Kidney capillary endothelial cell (primary cell): ENCODE measurements around the gene PEX14.

Experiments
- DNase-seq: peaks from one replicate; pipeline ENCODE4 v3.0.0-alpha.2; 2018; ENCODE audit warnings: low spot score

Gene PEX14

GRCh38 chr1:10546896-10547295 is 72.1 kb downstream of the PEX14 start:
- no peak for DNase-seq

GRCh38 chr1:10549904-10550664 is 75.3 kb downstream of the PEX14 start:
- no peak for DNase-seq

DNA sequence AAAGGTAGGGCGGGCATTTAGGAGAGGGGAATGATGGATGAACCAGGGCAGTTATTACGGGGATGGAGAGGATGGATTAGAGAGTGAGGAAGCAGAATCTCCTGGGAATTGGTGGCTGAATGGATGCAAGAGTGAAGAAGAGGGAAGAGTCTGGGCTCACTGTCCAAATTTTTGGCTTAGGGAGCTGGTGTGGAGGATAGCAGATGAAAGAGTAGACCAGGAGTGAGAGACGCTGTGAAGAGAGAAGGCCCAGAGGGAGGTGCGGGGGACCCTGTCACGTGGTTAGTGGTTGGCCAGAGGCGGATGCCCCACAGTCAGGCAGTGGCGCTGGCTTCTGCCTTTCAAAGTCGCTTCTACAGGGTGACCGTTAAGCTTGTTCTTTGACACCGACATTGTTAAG is 78.4 kb downstream of the PEX14 start:
- DNase-seq = no peak

- DNase-seq = no peak
Observed at GRCh38 chr1:10555635-10556429, 81.1 kb downstream of the PEX14 start.

GRCh38 chr1:10556430-10557005 is 81.8 kb downstream of the PEX14 start:
- no peak for DNase-seq

DNA sequence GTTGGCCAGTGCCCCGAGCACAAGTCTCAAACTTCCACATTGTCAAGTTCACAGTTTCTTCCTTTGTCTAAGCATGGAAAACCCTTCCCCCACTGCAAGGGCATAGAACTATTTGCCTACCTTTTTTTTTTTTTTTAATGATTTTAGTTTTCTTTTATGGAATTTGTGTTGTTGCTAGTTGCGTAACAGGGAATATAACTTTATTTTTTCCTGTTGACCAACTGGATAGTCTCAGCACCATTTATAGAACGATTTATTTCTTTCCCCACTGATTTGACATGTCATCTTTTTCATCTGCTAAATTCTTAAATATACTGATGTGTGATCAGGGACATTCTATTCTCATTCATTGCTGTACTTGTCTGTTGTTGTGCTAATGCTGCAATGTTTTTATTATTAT is 83.0 kb downstream of the PEX14 start:
- no peak for DNase-seq

GRCh38 chr1:10559386-10559785 is 84.6 kb downstream of the PEX14 start:
- DNase-seq = no peak

DNA sequence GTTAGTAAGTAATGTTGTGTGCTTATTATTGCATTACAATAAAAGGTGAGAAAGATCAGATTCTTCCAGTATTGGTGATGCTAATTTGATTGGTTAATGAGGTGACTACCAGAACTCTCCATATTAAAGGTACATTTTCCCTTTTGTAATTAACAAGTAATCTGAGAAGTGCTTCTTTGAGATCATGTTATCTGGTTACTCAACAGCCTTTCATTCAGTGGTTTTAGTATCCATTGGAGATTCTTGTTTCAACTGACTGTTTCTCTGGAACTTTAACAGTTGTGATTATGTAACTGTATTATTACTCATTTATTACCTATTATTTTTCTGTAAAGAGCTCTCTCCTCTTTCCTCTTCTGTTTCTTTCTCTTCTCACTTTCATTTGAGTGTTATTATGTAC is 86.7 kb downstream of the PEX14 start:
- no peak for DNase-seq

- no peak for DNase-seq
Observed at GRCh38 chr1:10561955-10562354, 87.2 kb downstream of the PEX14 start.

DNA sequence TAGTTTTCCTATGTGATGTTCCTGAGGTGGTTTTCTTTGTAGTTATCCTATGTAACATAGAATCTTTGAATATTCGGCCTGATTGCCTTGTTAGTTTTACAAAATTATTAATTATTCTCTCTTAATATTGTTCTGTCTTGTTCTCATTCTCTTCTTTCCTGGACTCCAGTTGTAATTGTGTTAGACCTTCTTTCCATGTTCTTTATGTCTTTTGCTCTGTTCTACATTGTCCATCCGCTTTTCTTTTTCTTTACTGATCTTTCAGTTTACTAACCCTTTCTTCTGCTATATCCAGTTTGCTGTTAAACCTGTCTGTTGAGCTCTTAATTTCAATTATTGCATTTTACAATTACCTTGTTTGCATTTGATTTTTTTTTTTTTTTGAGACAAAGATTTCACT is 89.3 kb downstream of the PEX14 start:
- DNase-seq = no peak

- DNase-seq = no peak
Observed at GRCh38 chr1:10569531-10569930, 94.8 kb downstream of the PEX14 start.

- DNase-seq = peak; percentile 89
Observed at GRCh38 chr1:10575616-10576015, 100.9 kb downstream of the PEX14 start.

DNA sequence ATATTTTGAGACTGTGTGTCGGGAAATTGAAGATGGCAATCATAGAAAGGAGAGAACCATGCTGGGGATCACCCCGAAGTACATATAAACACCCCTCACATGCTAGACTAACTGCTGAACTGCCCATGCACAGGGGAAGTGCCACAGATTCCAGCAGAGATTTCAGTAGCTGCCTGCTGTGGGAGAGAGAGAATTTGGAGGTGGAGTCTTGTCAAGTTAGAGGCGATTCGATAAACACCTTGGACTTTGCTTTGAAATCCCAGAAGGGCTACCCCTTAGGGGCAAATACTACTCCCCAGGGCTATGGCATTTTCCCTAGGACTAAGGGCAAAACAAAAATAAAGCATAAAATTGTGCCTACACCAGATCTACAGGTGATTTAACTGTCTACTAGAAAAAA is 103.3 kb downstream of the PEX14 start:
- DNase-seq = no peak

- DNase-seq = no peak
Observed at GRCh38 chr1:10583641-10584040, 108.9 kb downstream of the PEX14 start.

DNA sequence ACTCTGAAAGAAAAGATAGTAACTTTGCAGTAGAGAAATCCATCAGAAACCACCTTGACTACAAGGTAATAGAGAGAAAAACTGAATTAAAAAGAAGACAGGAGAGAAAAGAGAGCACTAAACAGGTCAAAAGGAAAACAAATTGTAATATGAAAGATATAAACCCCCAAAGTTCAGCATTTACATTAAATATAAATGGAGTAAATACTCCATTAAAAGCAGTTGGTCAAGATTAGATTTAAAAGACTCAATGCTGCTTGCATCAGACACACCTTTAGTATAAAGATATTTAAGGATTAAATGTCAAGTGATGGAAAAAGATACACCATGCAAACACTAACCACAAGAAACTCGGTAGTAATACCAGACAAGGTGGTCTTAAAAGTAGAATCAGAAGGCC is 110.5 kb downstream of the PEX14 start:
- DNase-seq = no peak

DNA sequence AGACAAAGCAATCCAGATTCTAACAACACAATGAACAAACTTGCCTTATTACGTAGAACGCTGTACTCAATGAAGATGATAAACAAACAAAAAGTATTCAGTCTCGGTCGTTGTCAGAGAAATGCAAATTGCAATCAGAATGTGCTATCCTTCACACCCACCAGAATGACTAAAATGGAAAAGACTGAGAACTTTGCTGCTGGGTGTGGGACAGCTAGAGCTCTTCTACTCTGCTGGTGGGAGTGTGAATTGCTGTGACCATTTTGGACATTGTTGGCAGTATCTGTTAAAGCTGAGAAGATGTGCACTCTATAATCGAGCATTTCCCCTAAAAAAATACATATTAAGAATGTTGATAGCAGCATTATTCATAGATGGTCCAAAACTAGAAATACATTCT is 111.4 kb downstream of the PEX14 start:
- DNase-seq = peak; percentile 9

DNA sequence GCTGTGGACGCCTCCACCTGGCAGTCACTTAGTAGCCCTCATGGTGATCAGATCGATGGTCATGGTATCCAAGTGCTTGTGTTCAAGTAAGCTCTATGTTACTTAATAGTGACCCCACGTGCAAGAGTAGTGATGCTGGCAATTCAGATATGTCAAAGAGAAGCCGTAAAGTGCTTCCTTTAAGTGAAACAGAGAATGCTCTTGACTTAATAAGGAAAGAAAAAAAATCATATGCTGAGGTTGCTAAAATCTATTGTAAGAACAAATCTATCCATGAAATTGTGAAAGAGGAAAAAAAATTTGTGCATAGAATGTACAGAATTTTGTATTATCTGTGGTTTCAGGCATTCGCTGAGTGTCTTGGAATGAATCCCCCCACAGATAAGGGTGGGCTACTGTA is 113.9 kb downstream of the PEX14 start:
- DNase-seq = no peak

- no peak for DNase-seq
Observed at GRCh38 chr1:10589074-10589473, 114.3 kb downstream of the PEX14 start.

GRCh38 chr1:10591010-10591409 is 116.3 kb downstream of the PEX14 start:
- no peak for DNase-seq

- DNase-seq = no peak
Observed at GRCh38 chr1:10592373-10592772, 117.6 kb downstream of the PEX14 start.

- no peak for DNase-seq
Observed at GRCh38 chr1:10593750-10594149, 119.0 kb downstream of the PEX14 start.

DNA sequence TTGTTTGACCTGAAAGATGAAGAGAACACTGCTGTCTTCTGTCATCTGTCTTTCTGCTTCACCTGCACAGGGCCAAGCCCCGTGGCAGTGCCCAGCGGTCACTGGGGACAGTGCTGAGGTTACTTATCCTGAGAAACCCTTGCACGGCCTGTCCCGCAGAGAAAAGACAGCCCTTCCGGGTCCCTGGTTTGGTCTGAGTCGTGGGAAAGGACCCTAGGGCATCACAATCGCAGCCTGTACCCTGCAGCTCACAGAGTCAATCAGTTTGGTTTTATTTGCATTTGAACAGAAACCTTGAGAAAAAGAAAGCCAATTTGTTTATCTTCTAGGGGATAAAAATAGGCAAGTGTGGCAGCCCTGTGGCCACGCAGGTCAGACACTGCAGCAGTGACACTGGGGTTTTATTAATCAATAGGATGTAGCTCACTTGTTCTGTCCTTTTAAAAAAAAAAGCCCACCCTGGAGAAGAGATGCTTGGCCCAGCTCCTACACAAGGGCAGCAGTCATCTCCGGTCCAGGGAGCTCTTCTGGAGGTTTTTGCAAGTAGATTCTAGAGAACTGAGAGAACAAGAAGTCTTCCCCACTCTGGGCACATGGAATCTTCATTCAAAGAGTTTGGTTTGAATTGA is 120.0 kb downstream of the PEX14 start:
- DNase-seq = no peak

GRCh38 chr1:10596780-10597179 is 122.0 kb downstream of the PEX14 start:
- DNase-seq = no peak
